Measurements from ENCODE around the gene WWOX. TPM values are rescaled to one million over a fixed set of nuclear protein-coding genes. Genes with fewer than 3 reads are reported as not detected.

The WWOX gene
- total and polyA plus RNA-seq, 2 of the 8 experiments (the other 6 are each of a cell fraction or from before 2014, with no cell fraction given): 5.4 to 16.7 TPM

- FAIRE-seq: no peak
- POLR2A ChIA-PET (ENCODE audit: partially characterized antibody): no interaction called here
- WGBS, 2 experiments (ENCODE audit: extremely low coverage in 1 of 2, insufficient coverage in 1 of 2, insufficient read length in 1 of 2, insufficient replicate concordance in 2 of 2, low coverage in 1 of 2, low lambda C conversion rate in 2 of 2, missing lambda C conversion rate in 1 of 2): 89% methylated on average over 13 of the region's 13 CpGs; no CpG with 5 or more reads in 1 of the 2 experiments
- no peak for TF ChIP-seq ASH2L (IDR thresholded peaks at IDR 0.05; ENCODE audit: low read length)
- no peak for TF ChIP-seq MAX (IDR thresholded peaks at IDR 0.05)
- TF ChIP-seq KDM1A (IDR thresholded peaks at IDR 0.05; ENCODE audit: borderline replicate concordance, low read length): no peak
- no peak for TF ChIP-seq KDM5A (IDR thresholded peaks at IDR 0.05; ENCODE audit: low read length)
- TF ChIP-seq TCF12 (IDR thresholded peaks at IDR 0.05; ENCODE audit: low read depth, low read length): no peak
- TF ChIP-seq CHD2 (IDR thresholded peaks at IDR 0.05; ENCODE audit: low read length): no peak
- no peak for TF ChIP-seq JUND (IDR thresholded peaks at IDR 0.05; ENCODE audit: low read length)
- TF ChIP-seq HDAC6 (IDR thresholded peaks at IDR 0.05; ENCODE audit: low read depth, low read length): no peak
- no peak for TF ChIP-seq E2F6 (IDR thresholded peaks at IDR 0.05)
- TF ChIP-seq KDM4A (IDR thresholded peaks at IDR 0.05; ENCODE audit: low read depth, low read length, severe bottlenecking): no peak
- TF ChIP-seq EP300 (IDR thresholded peaks at IDR 0.05; ENCODE audit: borderline replicate concordance in 1 of 2, low read depth in 2 of 2, low read length in 2 of 2): no peak
- TF ChIP-seq SP4 (IDR thresholded peaks at IDR 0.05; ENCODE audit: low read length): no peak
- no peak for TF ChIP-seq TAF7 (optimal IDR thresholded peaks at IDR 0.05; ENCODE audit: borderline replicate concordance, low read depth, low read length)
These were observed 1051.3 kb downstream of the WWOX start for GRCh38 chr16:79150632-79151310.

More at GRCh38 chr16:79150632-79151310, 1051.3 kb downstream of the WWOX start:
- no peak overlapping the region for H2BK15ac ChIP-seq (ENCODE audit: low read length)
- no peaks in the 10 kb centered on the region for H4K20me1 ChIP-seq (replicated peaks in 1 of 2; ENCODE audit: control insufficient read depth in 1 of 2, insufficient read depth in 2 of 2, low read length in 2 of 2)
- no peaks in the 10 kb centered on the region for H3K9me3 ChIP-seq (ENCODE audit: insufficient read depth in 2 of 2, low read depth in 1 of 2, low read length in 1 of 2)
- no peak overlapping the region for H3K23ac ChIP-seq (ENCODE audit: insufficient read length)
- no peak overlapping the region for H3K27ac ChIP-seq (ENCODE audit: low read depth, low read length)
- H3K9ac ChIP-seq (replicated peaks in 1 of 4; ENCODE audit: extremely low read depth in 1 of 4, low read depth in 3 of 4, low read length in 3 of 4): no peak overlapping the region
- H2BK120ac ChIP-seq (replicated peaks; ENCODE audit: low read depth, low read length): no peak overlapping the region
- H2BK5ac ChIP-seq (ENCODE audit: low read depth, low read length): no peak overlapping the region
- CTCF ChIA-PET (ENCODE audit: partially characterized antibody): interaction anchor here (0.8 kb wide), 1 partner anchor 18 kb away, joined by 3 read pairs; no protein-coding TSS in a partner anchor
- no peaks in the 10 kb centered on the region for H3K23me2 ChIP-seq (ENCODE audit: low read depth, low read length)
- no peak overlapping the region for H3K18ac ChIP-seq (ENCODE audit: extremely low read depth, low read length)
- H3K79me1 ChIP-seq (ENCODE audit: low read depth, low read length): no peaks in the 10 kb centered on the region
- H3K27me3 ChIP-seq (replicated peaks in 1 of 4; ENCODE audit: control insufficient read depth in 3 of 4, extremely low read depth in 1 of 4, insufficient read depth in 3 of 4, low read length in 3 of 4): no peaks in the 10 kb centered on the region
- H4K8ac ChIP-seq (ENCODE audit: extremely low read depth, insufficient read depth, low read length): no peak overlapping the region
- H2BK12ac ChIP-seq (ENCODE audit: low read depth, low read length): no peak overlapping the region
- no peak overlapping the region for H2AFZ ChIP-seq (ENCODE audit: low read length)
- no peak overlapping the region for H4K91ac ChIP-seq (replicated peaks; ENCODE audit: insufficient read length, low read length)
- H2BK20ac ChIP-seq (ENCODE audit: low read length): no peak overlapping the region
- no peak overlapping the region for H3K4me2 ChIP-seq (ENCODE audit: insufficient read depth in 1 of 2, low read depth in 2 of 2, low read length in 2 of 2)
- H3K4me1 ChIP-seq (replicated peaks in 1 of 4; ENCODE audit: control insufficient read depth in 3 of 4, insufficient read depth in 4 of 4, low read length in 3 of 4): no peaks in the 10 kb centered on the region
- no peak overlapping the region for H3K4me3 ChIP-seq (ENCODE audit: extremely low read depth in 1 of 4, insufficient read depth in 2 of 4, low read depth in 3 of 4, low read length in 4 of 4)
- H3K14ac ChIP-seq (ENCODE audit: insufficient read length): no peak overlapping the region
- H3K36me3 ChIP-seq (ENCODE audit: control insufficient read depth in 2 of 4, insufficient read depth in 4 of 4, low read length in 3 of 4): no peaks in the 10 kb centered on the region
- no peaks in the 10 kb centered on the region for H3K79me2 ChIP-seq (ENCODE audit: control insufficient read depth in 1 of 2, insufficient read depth in 2 of 2, low read length in 2 of 2)
- no peak overlapping the region for H3K4ac ChIP-seq (replicated peaks; ENCODE audit: insufficient read length, low read depth, low read length)
- no peak for DNase-seq (ENCODE audit: low read depth in 1 of 2, low spot score in 2 of 2)
- no peak overlapping the region for H2AK5ac ChIP-seq (ENCODE audit: low read depth, low read length)
- no peak overlapping the region for H3K56ac ChIP-seq (replicated peaks; ENCODE audit: insufficient read length, low read depth, low read length)
- H4K5ac ChIP-seq (ENCODE audit: insufficient read length, low read depth, low read length): no peak overlapping the region

Measured in H1 (cell line).